A549 (cell line): Measurements from ENCODE around the gene CIBAR2. TPM values are rescaled to one million over a fixed set of nuclear protein-coding genes. Genes with fewer than 3 reads are reported as not detected.
A peak's percentile ranks its signal among the peaks of the same experiment; 100 is the strongest.

Source experiments
- ATAC-seq, 2 experiments: fragments of 200-7000 bp in 1 of 2; fragments of >200 bp in 1 of 2; cut with Nextera tagmentation in 1 of 2; cut with Tn5 transposase in 1 of 2; 3 replicates each; pipeline versions ENCODE4 v1.8.0 to v1.9.1; 2018 to 2020; ENCODE audit warnings: mild to moderate bottlenecking in 1 of 2, moderate library complexity in 1 of 2
- CTCF ChIA-PET: fragments of 300-600 bp; sonication (Branson Sonifier 250); formaldehyde crosslinking; extraction: SDS; loops from one replicate; lab custom pipeline; 2021; ENCODE audit warnings: antibody characterized with exemption, inconsistent platforms; lab: Yijun Ruan, JAX
- POLR2A ChIA-PET: fragments of 350-600 bp; formaldehyde crosslinking; extraction: SDS; loops from one replicate; lab custom pipeline; 2021; ENCODE audit warnings: antibody characterized with exemption, inconsistent platforms; lab: Yijun Ruan, JAX
- DNase-seq, 2 experiments: peaks; one replicate each; pipeline versions ENCODE4 v3.0.0 to v3.0.0-alpha.2; 2011 to 2016; ENCODE audit warnings: low read depth in 1 of 2, low spot score in 1 of 2
- FAIRE-seq: peaks from 2 replicates; lab custom pipeline; 2011; peaks lifted over from hg19 to GRCh38; lab: Jason Lieb, UNC
- H3K27ac ChIP-seq, 2 experiments: fragments of >200 bp; sonication (Bioruptor Twin); formaldehyde crosslinking; 3 replicates each; pipeline ENCODE4 v1.5.1; 2016 to 2017
- H3K4me1 ChIP-seq: fragments of >200 bp; sonication (Bioruptor Twin); formaldehyde crosslinking; 3 replicates; pipeline ENCODE4 v1.6.1; 2016
- H3K4me2 ChIP-seq: fragments of >200 bp; sonication (Bioruptor Twin); formaldehyde crosslinking; 3 replicates; pipeline ENCODE4 v1.6.1; 2016
- H3K4me3 ChIP-seq: fragments of >200 bp; sonication (Bioruptor Twin); formaldehyde crosslinking; 3 replicates; pipeline ENCODE4 v1.5.1; 2016
- H3K9me3 ChIP-seq: fragments of >200 bp; sonication (Bioruptor Twin); formaldehyde crosslinking; 3 replicates; pipeline ENCODE4 v1.6.1; 2016
- BCL3 ChIP-seq: fragments of >200 bp; sonication (Bioruptor Twin); formaldehyde crosslinking; IDR thresholded peaks from 3 replicates; pipeline ENCODE4 v1.6.1; 2016
- BHLHE40 ChIP-seq: IDR thresholded peaks from 2 replicates; pipeline ENCODE4 v1.6.1; 2012; ENCODE audit warnings: low read depth, low read length, inconsistent platforms
- CBX8 ChIP-seq: fragments of 200-600 bp; sonication (generic); IDR thresholded peaks from 2 replicates; pipeline ENCODE4 v1.6.1; 2016
- CHD4 ChIP-seq: fragments of 200-600 bp; sonication (generic); IDR thresholded peaks from 2 replicates; pipeline ENCODE4 v1.6.1; 2016; ENCODE audit warnings: antibody characterized with exemption, mild to moderate bottlenecking, borderline replicate concordance
- EHMT2 ChIP-seq: fragments of 200-600 bp; sonication (generic); IDR thresholded peaks from 2 replicates; pipeline ENCODE4 v1.6.1; 2016; ENCODE audit warnings: antibody characterized with exemption, low read depth, mild to moderate bottlenecking, moderate library complexity
- FOSL2 ChIP-seq, 2 experiments: fragments of 450-650 bp in 1 of 2; fragments of >200 bp in 1 of 2; sonication (Bioruptor Twin) in 1 of 2; formaldehyde crosslinking; IDR thresholded peaks; 2 replicates each; pipeline versions ENCODE4 v1.5.0 to v1.6.1; 2016 to 2020; ENCODE audit warnings: mild to moderate bottlenecking in 1 of 2, moderate library complexity in 1 of 2
- GATA3 ChIP-seq: IDR thresholded peaks from 2 replicates; pipeline ENCODE4 v1.6.1; 2012; ENCODE audit warnings: borderline replicate concordance
- HMGXB4 ChIP-seq: fragments of 250-450 bp; sonication (Bioruptor Pico); IDR thresholded peaks from 2 replicates; pipeline ENCODE4 v1.5.0; 2021; ENCODE audit warnings: mild to moderate bottlenecking, moderate library complexity, borderline replicate concordance
- HOXA7 ChIP-seq: fragments of 250-450 bp; sonication (Bioruptor Pico); IDR thresholded peaks from 2 replicates; pipeline ENCODE4 v1.5.0; 2020; ENCODE audit warnings: mild to moderate bottlenecking, moderate library complexity
- HOXB5 ChIP-seq: fragments of 250-450 bp; sonication (Bioruptor Pico); IDR thresholded peaks from 2 replicates; pipeline ENCODE4 v1.5.0; 2020; ENCODE audit warnings: mild to moderate bottlenecking, moderate library complexity
- JUN ChIP-seq, 2 experiments: fragments of >200 bp; sonication (Bioruptor Twin); formaldehyde crosslinking; IDR thresholded peaks; 2 replicates in 1 of 2; 3 replicates in 1 of 2; pipeline ENCODE4 v1.6.1; 2016 to 2017
- KDM1A ChIP-seq: fragments of 200-600 bp; sonication (generic); IDR thresholded peaks from 2 replicates; pipeline ENCODE4 v1.6.1; 2016; ENCODE audit warnings: low read depth, mild to moderate bottlenecking
- KDM5A ChIP-seq: fragments of 200-600 bp; sonication (generic); IDR thresholded peaks from 2 replicates; pipeline ENCODE4 v1.6.1; 2016; ENCODE audit warnings: antibody characterized with exemption, mild to moderate bottlenecking
- MYC ChIP-seq: IDR thresholded peaks from 2 replicates; pipeline ENCODE4 v1.6.1; 2012; ENCODE audit warnings: mild to moderate bottlenecking, inconsistent platforms, low read length, improper control_type of control experiment, borderline replicate concordance
- NR3C1 ChIP-seq: fragments of >200 bp; sonication (Bioruptor Twin); formaldehyde crosslinking; IDR thresholded peaks from 3 replicates; pipeline ENCODE4 v1.6.1; 2017
- POLR2A ChIP-seq: IDR thresholded peaks from 2 replicates; pipeline ENCODE4 v1.6.1; 2012; ENCODE audit warnings: mild to moderate bottlenecking, low read length
- POLR2AphosphoS2 ChIP-seq: conservative IDR thresholded peaks from 2 replicates; pipeline ENCODE4 v1.6.1; 2012; ENCODE audit warnings: low read length, improper control_type of control experiment, inconsistent platforms
- SMC3 ChIP-seq: fragments of >200 bp; sonication (Bioruptor Twin); formaldehyde crosslinking; IDR thresholded peaks from 3 replicates; pipeline ENCODE4 v1.6.1; 2018; ENCODE audit warnings: inconsistent platforms
- TFCP2L1 ChIP-seq: fragments of 250-450 bp; sonication (Bioruptor Pico); IDR thresholded peaks from 2 replicates; pipeline ENCODE4 v1.5.0; 2021; ENCODE audit warnings: mild to moderate bottlenecking
- WGBS: methylation state at CpG from one replicate; pipeline ENCODE4 v1.1.6; 2017; ENCODE audit errors: missing lambda C conversion rate; 5-methylcytosine and 5-hydroxymethylcytosine counted together
- polyA plus RNA-seq, 4 experiments: library from polyadenylated mRNA; depleted of rRNA in 3 of 4; stranded (reverse); fragments of >200 nt; fragmentation: RNase III in 1 of 4; extraction: RNeasy Plus Mini Kit Qiagen cat#74134 plus additional on column Dnase treatment in 1 of 4; gene quantifications; 2 replicates in 3 of 4; 3 replicates in 1 of 4; pipeline ENCODE4 v1.2.3, GENCODE V29; 2011 to 2017
- TF ChIP-seq, protein P1 (sequence below): fragments of 150-350 bp; IDR thresholded peaks from 2 replicates; pipeline ENCODE4 v1.6.1; 2014; ENCODE audit warnings: low read depth, mild to moderate bottlenecking, low read length

The CIBAR2 gene
- polyA plus RNA-seq, 2 of the 4 experiments (the other 2 are of a cell fraction), result not detected

DNA sequence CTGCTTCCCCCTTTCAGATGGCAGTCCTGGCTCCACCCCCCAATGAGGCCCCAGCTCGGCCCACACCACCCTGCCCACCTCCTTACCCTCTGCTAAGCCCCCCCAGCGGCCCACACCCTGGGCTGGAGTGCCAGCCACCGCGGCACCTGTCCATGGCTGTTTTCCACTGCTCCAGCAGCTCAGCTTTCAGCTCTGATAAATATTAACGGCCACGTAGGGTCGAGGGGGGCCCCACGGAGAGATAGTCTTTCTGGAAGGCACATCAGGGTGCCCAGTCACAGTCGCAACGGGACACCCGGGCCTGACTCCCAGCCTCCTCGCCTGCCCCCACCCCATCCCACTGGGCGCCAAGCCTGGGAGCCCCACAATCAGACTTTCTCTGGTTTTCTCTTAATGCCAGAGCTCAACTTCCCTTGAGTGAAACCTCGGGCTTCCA is 46.5 kb upstream of the CIBAR2 start:
- no peak overlapping the region for H3K4me2 ChIP-seq
- no peaks in the 10 kb centered on the region for H3K4me1 ChIP-seq
- ATAC-seq (no peak), DNase-seq (no peak), FAIRE-seq (no peak)
- no peak overlapping the region for H3K4me3 ChIP-seq
- ChIA-PET CTCF (interaction anchor here (0.8 to 1.5 kb wide), 7 partner anchors 12 to 235 kb away, joined by 3 to 6 read pairs (median 4); no protein-coding TSS in a partner anchor), POLR2A (no interaction called here)
- H3K27ac ChIP-seq, result no peak overlapping the region
- WGBS, result 72% methylated on average over 13 of the region's 14 CpGs
- no peaks in the 10 kb centered on the region for H3K9me3 ChIP-seq
- TF ChIP-seq POLR2AphosphoS2, result no peak
- no peak for TF ChIP-seq MYC
- no peak for TF ChIP-seq FOSL2 (IDR thresholded peaks at IDR 0.05)
- TF ChIP-seq FOSL2 (CRISPR knock-in tag; IDR thresholded peaks at IDR 0.05), result no peak

DNA sequence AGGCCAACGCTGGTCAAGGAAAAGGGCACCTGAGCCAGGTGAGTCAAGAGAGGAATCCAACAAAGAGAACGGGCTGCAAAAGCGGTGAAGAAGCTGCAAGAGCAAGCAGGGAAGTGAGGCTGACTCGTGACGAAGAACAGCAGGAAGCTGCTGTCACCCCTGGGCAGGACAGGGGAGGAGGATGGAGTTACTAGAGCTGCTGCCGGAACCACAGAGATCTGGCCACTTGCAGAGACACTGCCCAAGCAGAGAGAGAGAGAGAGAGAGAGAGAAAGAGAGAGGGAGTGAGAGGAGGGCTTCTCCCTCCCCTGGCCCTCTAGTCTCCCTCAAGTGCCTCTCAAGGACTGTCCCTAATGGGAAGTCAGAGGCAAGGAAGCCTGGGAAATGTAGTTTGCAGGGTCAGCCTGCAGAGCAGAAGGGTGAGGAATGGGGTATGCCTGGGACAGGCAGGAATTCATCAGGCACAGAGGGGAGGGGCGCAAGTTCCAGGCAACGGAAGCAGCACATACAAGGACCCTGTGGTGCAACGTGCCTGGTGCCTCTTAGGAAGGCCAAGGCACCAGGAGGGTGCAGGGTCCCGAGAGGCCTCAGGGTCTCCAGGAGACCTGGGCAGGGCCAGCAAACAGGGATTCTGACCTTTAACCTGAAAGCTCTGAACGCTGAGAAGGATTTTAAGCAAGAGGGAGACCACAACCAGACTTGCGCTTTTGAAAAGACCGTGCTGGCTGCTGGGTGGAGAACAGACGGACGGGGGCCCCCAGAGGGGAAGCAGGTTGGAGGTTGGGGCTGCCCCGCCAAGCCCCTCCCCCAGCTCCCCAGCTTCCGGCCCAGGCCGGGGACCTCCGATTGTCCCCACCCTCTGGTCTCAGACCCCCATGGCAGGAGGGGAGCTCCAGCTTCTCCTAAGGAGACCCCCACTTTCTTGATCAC is 45.8 kb upstream of the CIBAR2 start:
- H3K27ac ChIP-seq, result no peak overlapping the region
- no peak overlapping the region for H3K4me2 ChIP-seq
- TF ChIP-seq BCL3 (no peak), KDM5A (no peak), SMC3 (no peak), CHD4 (no peak), GATA3 (no peak), TFCP2L1 (CRISPR knock-in tag) (no peak), HOXB5 (no peak), BHLHE40 (no peak), HMGXB4 (CRISPR knock-in tag) (no peak), JUN (IDR thresholded peaks at IDR 0.05) (no peak), MYC (no peak), EHMT2 (no peak), NR3C1 (no peak), CBX8 (no peak), POLR2A (no peak), HOXA7 (no peak), KDM1A (no peak)
- TF ChIP-seq, protein P1, sequence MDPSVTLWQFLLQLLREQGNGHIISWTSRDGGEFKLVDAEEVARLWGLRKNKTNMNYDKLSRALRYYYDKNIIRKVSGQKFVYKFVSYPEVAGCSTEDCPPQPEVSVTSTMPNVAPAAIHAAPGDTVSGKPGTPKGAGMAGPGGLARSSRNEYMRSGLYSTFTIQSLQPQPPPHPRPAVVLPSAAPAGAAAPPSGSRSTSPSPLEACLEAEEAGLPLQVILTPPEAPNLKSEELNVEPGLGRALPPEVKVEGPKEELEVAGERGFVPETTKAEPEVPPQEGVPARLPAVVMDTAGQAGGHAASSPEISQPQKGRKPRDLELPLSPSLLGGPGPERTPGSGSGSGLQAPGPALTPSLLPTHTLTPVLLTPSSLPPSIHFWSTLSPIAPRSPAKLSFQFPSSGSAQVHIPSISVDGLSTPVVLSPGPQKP, result no peak
- TF ChIP-seq, all 56 proteins: peak for 0
- no peak for FAIRE-seq
- 76% methylated on average over 19 of the region's 19 CpGs for WGBS
- peak; percentile 33 to 68; a peak in 4 of 6 replicates for ATAC-seq
- CTCF ChIA-PET, result interaction anchor here (0.8 to 1.5 kb wide), 6 partner anchors 13 to 96 kb away, joined by 3 to 6 read pairs (median 4); no protein-coding TSS in a partner anchor
- no peak for DNase-seq
- no peaks in the 10 kb centered on the region for H3K9me3 ChIP-seq
- no peaks in the 10 kb centered on the region for H3K4me1 ChIP-seq
- H3K4me3 ChIP-seq, result no peak overlapping the region
- POLR2A ChIA-PET, result no interaction called here
